Tibial nerve (tissue), 4 donors: ENCODE results near the gene FOXB2. TPM values are rescaled to one million over a fixed set of nuclear protein-coding genes. Genes with fewer than 3 reads are reported as not detected.
"Not testable (repeated sequence)": the region's sequence is repeated elsewhere in the genome, so short reads cannot be mapped to it uniquely, and the experiment has no call there.

Experiments used
- DNase-seq, 2 donors: peaks; one replicate each; pipeline ENCODE4 v3.0.0-alpha.2; 2019; ENCODE audit warnings: low spot score in 2 of 2
- H3K27ac ChIP-seq, 4 donors: fragments of 200-600 bp; sonication (generic) in 3 of 4; one replicate each; pipeline ENCODE4 v1.5.1; 2017 to 2019; ENCODE audit warnings: mild to moderate bottlenecking in 1 of 4
- H3K27me3 ChIP-seq, 2 donors: fragments of 200-600 bp; sonication (generic) in 1 of 2; one replicate each; pipeline versions ENCODE4 v1.5.1 to v1.6.0; 2017 to 2019
- H3K36me3 ChIP-seq, 3 donors: fragments of 200-600 bp; sonication (generic); one replicate each; pipeline ENCODE4 v1.5.1; 2018 to 2019
- H3K4me1 ChIP-seq, 4 donors: fragments of 200-600 bp; sonication (generic) in 3 of 4; one replicate each; pipeline ENCODE4 v1.5.1; 2017 to 2019
- H3K4me3 ChIP-seq, 4 donors: fragments of 200-600 bp; sonication (generic) in 3 of 4; one replicate each; pipeline ENCODE4 v1.5.1; 2017 to 2019; ENCODE audit warnings: mild to moderate bottlenecking in 1 of 4, moderate library complexity in 1 of 4
- H3K9me3 ChIP-seq, 4 donors: fragments of 200-600 bp; sonication (generic) in 3 of 4; one replicate each; pipeline ENCODE4 v1.5.1; 2017 to 2019
- EP300 ChIP-seq, 2 donors: sonication (generic); formaldehyde crosslinking; IDR thresholded peaks; one replicate each; pipeline ENCODE4 v1.6.1; 2017; ENCODE audit warnings: antibody characterized with exemption in 2 of 2, mild to moderate bottlenecking in 1 of 2
- POLR2A ChIP-seq, 2 donors: fragments of 450-650 bp; IDR thresholded peaks; one replicate each; pipeline ENCODE4 v1.6.1; 2017; ENCODE audit warnings: antibody characterized with exemption in 2 of 2, mild to moderate bottlenecking in 2 of 2, moderate library complexity in 2 of 2
- WGBS, 2 donors: methylation state at CpG; one replicate each; pipeline ENCODE4 v1.1.5; 2018; 5-methylcytosine and 5-hydroxymethylcytosine counted together
- total RNA-seq, 4 donors: library from RNA; depleted of rRNA; stranded (reverse); fragments of >200 nt; gene quantifications; one replicate each; pipeline ENCODE4 v1.1.0, GENCODE V29; 2016
- TF ChIP-seq, protein P1 (sequence below), 5 experiments: fragments of 200-600 bp in 3 of 5; fragments of 450-650 bp in 2 of 5; sonication (generic) in 3 of 5; IDR thresholded peaks; one replicate each; pipeline ENCODE4 v1.5.1; 2016 to 2019; ENCODE audit warnings: antibody characterized with exemption in 5 of 5, mild to moderate bottlenecking in 3 of 5, moderate library complexity in 2 of 5

FOXB2 gene
- total RNA-seq, 4 donors from 2014 or later, result not detected

DNA sequence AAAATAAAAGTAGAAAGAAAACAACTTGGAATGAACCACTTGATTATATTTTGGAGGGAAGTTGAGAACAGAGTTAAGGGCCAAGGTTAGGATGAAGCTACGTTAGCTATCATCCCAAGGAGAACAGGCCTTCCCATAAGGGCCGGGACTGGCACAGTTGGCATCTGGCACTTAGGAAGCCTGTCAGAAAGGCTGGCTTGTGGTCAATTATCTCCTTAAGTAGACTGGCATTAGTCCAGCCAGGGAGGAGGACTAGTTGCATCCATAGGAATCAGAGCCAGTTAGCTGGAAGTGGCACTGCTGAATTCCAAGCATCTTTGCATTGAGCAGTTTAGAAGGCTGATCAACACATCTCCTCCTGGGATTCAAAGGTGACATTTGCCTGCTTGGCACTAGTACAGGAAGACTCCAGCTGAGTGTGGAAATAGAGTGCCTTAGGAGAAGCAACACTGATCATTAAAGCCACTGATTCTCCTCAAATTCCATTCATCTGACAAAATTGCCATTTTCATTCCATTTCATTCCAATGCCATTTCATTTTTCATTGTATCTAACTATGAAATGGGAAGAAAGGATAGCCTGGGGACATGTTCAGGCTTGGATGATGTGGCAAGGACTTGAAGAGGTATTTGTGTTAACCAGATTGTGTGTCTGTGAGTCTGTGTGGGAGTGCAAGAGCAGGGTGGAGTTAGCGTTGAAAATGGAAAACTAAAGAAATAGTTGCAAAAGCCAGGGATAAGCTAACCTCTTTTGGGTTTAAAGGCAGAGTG, 5.5 kb downstream of the FOXB2 start:
- peaks cover 9 to 84% of the 10 kb centered on the region in 2 donors for H3K27me3 ChIP-seq
- 74 to 79% methylated on average over 3 of the region's 3 CpGs for WGBS, 2 donors
- no peak overlapping the region for H3K27ac ChIP-seq
- H3K9me3 ChIP-seq, result no peaks in the 10 kb centered on the region
- no peaks in the 10 kb centered on the region for H3K36me3 ChIP-seq
- no peak for DNase-seq
- no peak for TF ChIP-seq POLR2A (IDR thresholded peaks at IDR 0.05)
- TF ChIP-seq, protein P1, sequence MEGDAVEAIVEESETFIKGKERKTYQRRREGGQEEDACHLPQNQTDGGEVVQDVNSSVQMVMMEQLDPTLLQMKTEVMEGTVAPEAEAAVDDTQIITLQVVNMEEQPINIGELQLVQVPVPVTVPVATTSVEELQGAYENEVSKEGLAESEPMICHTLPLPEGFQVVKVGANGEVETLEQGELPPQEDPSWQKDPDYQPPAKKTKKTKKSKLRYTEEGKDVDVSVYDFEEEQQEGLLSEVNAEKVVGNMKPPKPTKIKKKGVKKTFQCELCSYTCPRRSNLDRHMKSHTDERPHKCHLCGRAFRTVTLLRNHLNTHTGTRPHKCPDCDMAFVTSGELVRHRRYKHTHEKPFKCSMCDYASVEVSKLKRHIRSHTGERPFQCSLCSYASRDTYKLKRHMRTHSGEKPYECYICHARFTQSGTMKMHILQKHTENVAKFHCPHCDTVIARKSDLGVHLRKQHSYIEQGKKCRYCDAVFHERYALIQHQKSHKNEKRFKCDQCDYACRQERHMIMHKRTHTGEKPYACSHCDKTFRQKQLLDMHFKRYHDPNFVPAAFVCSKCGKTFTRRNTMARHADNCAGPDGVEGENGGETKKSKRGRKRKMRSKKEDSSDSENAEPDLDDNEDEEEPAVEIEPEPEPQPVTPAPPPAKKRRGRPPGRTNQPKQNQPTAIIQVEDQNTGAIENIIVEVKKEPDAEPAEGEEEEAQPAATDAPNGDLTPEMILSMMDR (IDR thresholded peaks at IDR 0.05), result no peak
- peaks cover 0 to 29% (median 8%) of the 10 kb centered on the region in 4 donors for H3K4me1 ChIP-seq
- no peak overlapping the region for H3K4me3 ChIP-seq

DNA sequence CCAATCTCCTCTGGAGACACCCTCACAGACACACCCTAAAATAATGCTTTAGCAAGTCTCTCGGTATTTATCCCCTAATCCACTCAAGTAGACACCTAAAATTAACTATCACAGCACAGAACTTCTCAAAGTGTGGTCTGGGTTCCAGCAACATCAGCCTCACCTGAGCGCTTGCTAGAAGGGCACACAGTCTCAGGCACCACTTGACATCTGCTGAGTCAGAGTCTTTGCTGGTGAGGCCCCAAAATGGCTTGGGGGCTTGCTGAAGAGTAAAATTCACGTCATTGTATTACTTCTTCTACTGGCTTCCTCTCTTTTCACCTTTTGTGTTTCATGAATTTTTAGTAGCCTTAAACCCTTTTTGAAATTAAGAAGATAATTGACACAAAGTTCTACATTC, 9.0 kb downstream of the FOXB2 start:
- DNase-seq, result no peak
- H3K9me3 ChIP-seq, result no peaks in the 10 kb centered on the region
- WGBS, 2 donors, result 61 to 64% methylated on average over 3 of the region's 3 CpGs
- H3K27ac ChIP-seq, result no peak overlapping the region
- H3K27me3 ChIP-seq, result peaks cover 0 to 54% of the 10 kb centered on the region in 2 donors
- H3K4me1 ChIP-seq, result no peaks in the 10 kb centered on the region
- H3K36me3 ChIP-seq, result no peaks in the 10 kb centered on the region
- H3K4me3 ChIP-seq, result no peak overlapping the region
- no peak for TF ChIP-seq EP300 (IDR thresholded peaks at IDR 0.05)

DNA sequence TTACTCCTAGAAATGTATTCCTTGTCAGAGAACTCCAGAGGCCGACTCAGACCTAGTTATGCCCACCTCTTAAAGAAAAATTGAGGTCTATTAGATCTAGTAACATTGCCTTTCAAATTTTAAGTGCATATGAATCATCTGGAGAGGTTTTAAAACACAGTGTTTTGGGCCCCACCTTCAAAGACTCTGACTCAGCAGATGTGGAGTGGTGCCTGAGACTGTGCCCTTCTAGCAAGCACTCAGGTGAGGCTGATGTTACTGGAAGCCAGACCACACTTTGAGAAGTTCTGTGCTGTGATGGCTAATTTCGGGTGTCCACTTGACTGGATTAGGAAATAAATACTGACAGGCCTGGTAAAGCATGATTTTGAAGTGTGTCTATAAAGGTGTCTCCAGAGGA, 10.6 kb downstream of the FOXB2 start:
- TF ChIP-seq, protein P1 (IDR thresholded peaks at IDR 0.05), result no peak
- TF ChIP-seq POLR2A (IDR thresholded peaks at IDR 0.05) (no peak), EP300 (IDR thresholded peaks at IDR 0.05) (no peak)
- WGBS, 2 donors, result 67 to 86% methylated on average over 2 of the region's 2 CpGs
- H3K27me3 ChIP-seq, result peaks cover 0 to 43% of the 10 kb centered on the region in 2 donors

DNA sequence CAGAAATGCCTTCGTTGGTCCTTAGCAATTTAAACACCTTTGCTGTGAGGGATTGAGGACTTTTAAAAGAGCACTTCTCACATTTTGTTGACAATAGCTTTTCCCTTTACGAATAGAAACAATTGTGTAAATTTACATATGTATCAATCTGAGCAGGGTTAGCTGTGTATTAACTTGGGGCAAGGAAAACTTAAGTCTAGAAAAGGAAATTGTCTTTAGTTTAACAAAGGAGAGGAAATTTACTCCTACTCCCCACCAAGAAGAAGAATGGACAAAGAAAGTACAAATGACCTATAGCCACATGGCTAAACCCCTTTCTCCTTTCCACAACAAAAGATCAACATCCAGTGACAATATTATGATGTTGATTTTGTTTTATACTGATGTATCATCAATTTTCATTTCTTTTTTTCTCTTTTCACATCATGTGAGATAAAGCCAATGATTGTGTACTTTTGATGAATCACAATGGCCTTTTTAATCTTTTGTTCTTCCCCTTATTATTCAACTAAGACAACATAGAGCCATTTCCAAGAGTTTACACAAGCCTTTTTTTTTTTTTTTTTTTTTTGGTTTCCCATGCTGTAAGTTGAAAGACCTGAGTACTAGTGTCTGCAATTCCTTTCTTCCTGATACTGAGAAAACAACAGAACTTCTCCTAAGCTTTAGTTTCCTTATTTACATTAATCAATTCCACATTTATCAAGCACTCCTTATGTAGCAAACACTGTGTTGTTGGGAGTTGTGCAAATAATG, 19.0 kb downstream of the FOXB2 start:
- Histone ChIP-seq H3K4me3 (no peak overlapping the region), H3K27me3 (peaks cover 0 to 5% of the 10 kb centered on the region in 2 donors), H3K9me3 (no peaks in the 10 kb centered on the region), H3K27ac (no peak overlapping the region), H3K4me1 (no peaks in the 10 kb centered on the region), H3K36me3 (no peaks in the 10 kb centered on the region)
- no peak for TF ChIP-seq EP300 (IDR thresholded peaks at IDR 0.05)
- no peak for TF ChIP-seq POLR2A (IDR thresholded peaks at IDR 0.05)
- TF ChIP-seq, protein P1 (IDR thresholded peaks at IDR 0.05), result no peak
- 7 to 21% methylated on average over 2 of the region's 2 CpGs for WGBS, 2 donors
- no peak for DNase-seq

More for the DNA sequence above, 10.6 kb downstream of the FOXB2 start:
- H3K36me3 ChIP-seq, result no peaks in the 10 kb centered on the region
- no peaks in the 10 kb centered on the region for H3K4me1 ChIP-seq
- H3K9me3 ChIP-seq, result no peaks in the 10 kb centered on the region
- H3K27ac ChIP-seq, result no peak overlapping the region
- no peak overlapping the region for H3K4me3 ChIP-seq
- DNase-seq, result no peak

DNA sequence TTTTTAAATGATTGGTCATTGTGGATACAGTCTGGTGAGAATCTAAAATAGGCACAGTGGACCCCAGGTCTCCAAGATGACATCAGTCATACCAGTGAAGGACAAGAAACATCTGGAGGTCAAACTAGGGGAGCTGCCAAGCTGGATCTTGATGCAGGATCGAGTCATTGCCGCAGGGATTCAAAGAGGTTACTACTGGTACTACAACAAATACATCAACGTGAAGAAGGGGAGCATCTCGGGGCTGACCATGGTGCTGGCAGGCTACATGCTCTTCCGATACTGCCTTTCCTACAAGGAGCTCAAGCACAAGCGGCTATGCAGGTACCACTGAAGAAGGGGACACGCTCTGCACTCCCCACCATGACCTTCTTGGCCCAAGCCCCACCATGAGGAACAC, 20.9 kb downstream of the FOXB2 start:
- Histone ChIP-seq H3K27ac (no peak overlapping the region), H3K4me3 (no peak overlapping the region), H3K4me1 (no peaks in the 10 kb centered on the region), H3K9me3 (no peaks in the 10 kb centered on the region), H3K27me3 (no peaks in the 10 kb centered on the region), H3K36me3 (no peaks in the 10 kb centered on the region)
- 77 to 90% methylated on average over 7 of the region's 7 CpGs for WGBS, 2 donors
- TF ChIP-seq EP300 (IDR thresholded peaks at IDR 0.05) (no peak), POLR2A (IDR thresholded peaks at IDR 0.05) (no peak)
- TF ChIP-seq, protein P1 (IDR thresholded peaks at IDR 0.05), result no peak
- DNase-seq, result no peak

DNA sequence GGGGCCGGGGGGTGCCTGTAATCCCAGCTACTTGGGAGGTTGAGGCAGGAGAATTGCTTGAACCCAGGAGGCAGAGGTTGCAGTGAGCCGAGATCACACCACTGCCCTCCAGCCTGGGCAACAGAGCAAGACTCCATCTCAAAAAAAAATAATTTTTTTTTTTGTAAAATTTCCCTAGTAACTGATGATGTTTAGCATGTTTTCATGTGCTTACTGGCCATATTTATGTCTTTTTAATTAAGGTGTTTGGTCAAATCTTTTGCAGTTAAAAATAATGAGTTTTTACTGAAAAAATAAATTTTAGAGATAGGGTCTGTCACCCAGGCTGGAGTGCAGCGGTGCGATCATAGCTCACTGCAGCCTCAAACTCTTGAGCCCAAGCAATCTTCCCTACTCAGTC, 24.3 kb downstream of the FOXB2 start:
- H3K4me3 ChIP-seq, H3K9me3 ChIP-seq, DNase-seq, H3K4me1 ChIP-seq, H3K27ac ChIP-seq, H3K27me3 ChIP-seq, H3K36me3 ChIP-seq: not testable (repeated sequence)
- WGBS, 2 donors, result 94 to 95% methylated on average over 4 of the region's 4 CpGs

DNA sequence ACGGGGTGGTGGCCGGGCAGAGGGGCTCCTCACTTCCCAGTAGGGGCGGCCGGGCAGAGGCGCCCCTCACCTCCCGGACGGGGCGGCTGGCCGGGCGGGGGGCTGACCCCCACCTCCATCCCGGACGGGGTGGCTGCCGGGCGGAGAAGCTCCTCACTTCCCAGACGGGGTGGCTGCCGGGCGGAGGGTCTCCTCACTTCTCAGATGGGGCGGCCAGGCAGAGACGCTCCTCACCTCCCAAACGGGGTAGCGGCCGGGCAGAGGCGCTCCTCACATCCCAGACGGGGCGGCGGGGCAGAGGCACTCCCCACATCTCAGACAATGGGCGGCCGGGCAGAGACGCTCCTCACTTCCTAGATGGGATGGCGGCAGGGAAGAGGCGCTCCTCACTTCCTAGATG, 41.2 kb downstream of the FOXB2 start:
- DNase-seq, H3K4me3 ChIP-seq, H3K4me1 ChIP-seq, H3K27ac ChIP-seq, H3K27me3 ChIP-seq, H3K36me3 ChIP-seq, H3K9me3 ChIP-seq: not testable (repeated sequence)
- 85 to 92% methylated on average over 2 to 12 of the region's 31 CpGs for WGBS, 2 donors
